GM21717 (cell line): Measurements from ENCODE around the gene MAT2A.
"Not testable (repeated sequence)": the region's sequence is repeated elsewhere in the genome, so short reads cannot be mapped to it uniquely, and the experiment has no call there.

Experiments used
- ATAC-seq: cut with Tn5 transposase; IDR thresholded peaks from one replicate; pipeline ENCODE4 v1.9.1; 2021; ENCODE audit warnings: mild to moderate bottlenecking, moderate library complexity; ENCODE audit not compliant: unreplicated experiment

MAT2A gene

GRCh38 chr2:85578243-85579180, 39.5 kb downstream of the MAT2A start:
- ATAC-seq, result peak; percentile 49

- ATAC-seq, result no peak
Measured at GRCh38 chr2:85579266-85579935, 40.4 kb downstream of the MAT2A start.

GRCh38 chr2:85580206-85580605, 41.2 kb downstream of the MAT2A start:
- ATAC-seq, result no peak

GRCh38 chr2:85582492-85582891, 43.5 kb downstream of the MAT2A start:
- ATAC-seq, result no peak

- ATAC-seq, result peak; percentile 66
Measured at GRCh38 chr2:85583667-85584353, 44.8 kb downstream of the MAT2A start.

- peak; percentile 20 for ATAC-seq
Measured at GRCh38 chr2:85584354-85584856, 45.4 kb downstream of the MAT2A start, which contains the start of gene VAMP5. Gene VAMP5 (plus strand): TSS chr2:85584431. CDS start chr2:85584491, 60 bp downstream.

- peak; percentile 44 for ATAC-seq
Measured at GRCh38 chr2:85584857-85585780, 46.2 kb downstream of the MAT2A start.

GRCh38 chr2:85585781-85586105, 46.8 kb downstream of the MAT2A start:
- no peak for ATAC-seq

- ATAC-seq, result no peak
Measured at GRCh38 chr2:85588236-85588635, 49.3 kb downstream of the MAT2A start.

- no peak for ATAC-seq
Measured at GRCh38 chr2:85588645-85589044, 49.7 kb downstream of the MAT2A start.

- no peak for ATAC-seq
Measured at GRCh38 chr2:85589181-85589580, 50.2 kb downstream of the MAT2A start.

- ATAC-seq, result no peak
Measured at GRCh38 chr2:85589982-85590791, 51.2 kb downstream of the MAT2A start.

GRCh38 chr2:85590950-85591349, 52.0 kb downstream of the MAT2A start:
- no peak for ATAC-seq

GRCh38 chr2:85591563-85591962, 52.6 kb downstream of the MAT2A start:
- ATAC-seq, result no peak

- not testable (repeated sequence) for ATAC-seq
Measured at GRCh38 chr2:85592299-85592698, 53.3 kb downstream of the MAT2A start.

- ATAC-seq, result no peak
Measured at GRCh38 chr2:85593023-85593422, 54.1 kb downstream of the MAT2A start.
